ENCODE results near the gene CASKIN1. TPM values are rescaled to one million over a fixed set of nuclear protein-coding genes. Genes with fewer than 3 reads are reported as not detected.

Gene CASKIN1
- total RNA-seq, 6 donors from 2014 or later, result 0.06 to 1.0 (median 0.15) TPM; not detected in 3

DNA sequence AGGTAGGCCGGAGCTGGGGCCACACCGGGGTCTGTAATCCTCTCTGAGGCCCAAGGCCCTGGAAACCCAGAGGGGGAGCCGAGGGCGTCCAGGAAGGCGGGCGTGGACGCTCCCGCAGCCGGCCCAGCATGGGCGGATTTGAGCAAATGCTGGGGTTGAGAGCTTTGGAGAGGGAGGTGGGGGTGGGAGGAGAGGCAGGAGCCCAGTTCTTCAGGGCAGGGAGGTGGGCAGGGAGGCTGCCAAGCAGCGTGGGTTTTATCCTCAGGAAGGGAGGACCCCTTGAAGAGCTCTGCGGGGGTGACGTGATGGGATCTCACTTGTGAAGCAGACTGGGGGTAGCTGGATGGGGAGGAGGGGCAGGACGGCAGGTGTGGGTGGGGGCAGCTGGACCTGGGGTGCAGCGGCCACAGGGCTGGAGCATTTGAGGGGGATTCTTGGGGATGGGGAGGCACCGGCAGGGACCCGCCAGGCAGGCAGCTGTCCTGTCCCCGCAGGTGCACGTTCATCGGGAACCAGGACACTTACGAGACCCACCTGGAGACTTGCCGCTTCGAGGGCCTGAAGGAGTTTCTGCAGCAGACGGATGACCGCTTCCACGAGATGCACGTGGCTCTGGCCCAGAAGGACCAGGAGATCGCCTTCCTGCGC, 23.6 kb downstream of the CASKIN1 start:
- Histone ChIP-seq H3K36me3 (peaks cover 12 to 87% (median 78%) of the 10 kb centered on the region in 4 donors), H3K27ac (peak overlapping the region in 1 of 4 donors; percentile 87)
- peak in 1 of 2 donors; percentile 56 for DNase-seq

DNA sequence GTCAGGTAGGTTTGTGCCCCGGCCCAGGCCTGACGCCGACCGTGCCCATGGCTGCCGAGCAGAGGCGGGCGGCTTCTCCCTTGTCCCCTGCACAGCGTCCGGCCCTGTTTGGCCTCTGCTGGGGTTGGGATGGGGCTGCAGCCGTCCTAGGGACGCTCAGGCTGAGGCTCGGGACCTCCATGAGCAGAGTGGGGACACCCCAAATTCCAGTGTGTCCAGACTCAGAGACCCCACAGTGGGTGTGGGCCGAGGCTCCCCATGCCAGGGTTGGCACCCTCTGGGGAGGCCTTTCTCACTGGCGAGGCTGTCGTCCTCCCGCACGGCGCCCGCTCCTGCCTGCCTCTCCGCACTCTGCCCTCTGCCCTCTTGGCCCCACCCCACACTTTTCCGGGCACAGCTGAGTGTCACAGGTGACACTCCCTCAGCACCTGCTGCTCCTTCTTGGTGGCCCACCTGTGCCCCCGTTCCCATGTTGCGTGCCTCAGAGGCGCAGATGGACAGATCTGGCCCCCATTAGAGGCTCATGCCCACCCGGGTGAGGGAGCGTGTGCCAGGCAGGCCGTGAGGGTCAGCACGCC, 24.7 kb downstream of the CASKIN1 start:
- DNase-seq (peak in 1 of 2 donors; percentile 74), ATAC-seq (ENCODE audit: low FRiP score in 2 of 2) (no peak)
- 84 to 91% methylated on average over 21 to 28 of the region's 28 CpGs for WGBS, 2 donors
- TF ChIP-seq POLR2AphosphoS5 (IDR thresholded peaks at IDR 0.05) (no peak), POLR2A (IDR thresholded peaks at IDR 0.05) (no peak), EP300 (IDR thresholded peaks at IDR 0.05) (no peak)
- TF ChIP-seq, protein P1, sequence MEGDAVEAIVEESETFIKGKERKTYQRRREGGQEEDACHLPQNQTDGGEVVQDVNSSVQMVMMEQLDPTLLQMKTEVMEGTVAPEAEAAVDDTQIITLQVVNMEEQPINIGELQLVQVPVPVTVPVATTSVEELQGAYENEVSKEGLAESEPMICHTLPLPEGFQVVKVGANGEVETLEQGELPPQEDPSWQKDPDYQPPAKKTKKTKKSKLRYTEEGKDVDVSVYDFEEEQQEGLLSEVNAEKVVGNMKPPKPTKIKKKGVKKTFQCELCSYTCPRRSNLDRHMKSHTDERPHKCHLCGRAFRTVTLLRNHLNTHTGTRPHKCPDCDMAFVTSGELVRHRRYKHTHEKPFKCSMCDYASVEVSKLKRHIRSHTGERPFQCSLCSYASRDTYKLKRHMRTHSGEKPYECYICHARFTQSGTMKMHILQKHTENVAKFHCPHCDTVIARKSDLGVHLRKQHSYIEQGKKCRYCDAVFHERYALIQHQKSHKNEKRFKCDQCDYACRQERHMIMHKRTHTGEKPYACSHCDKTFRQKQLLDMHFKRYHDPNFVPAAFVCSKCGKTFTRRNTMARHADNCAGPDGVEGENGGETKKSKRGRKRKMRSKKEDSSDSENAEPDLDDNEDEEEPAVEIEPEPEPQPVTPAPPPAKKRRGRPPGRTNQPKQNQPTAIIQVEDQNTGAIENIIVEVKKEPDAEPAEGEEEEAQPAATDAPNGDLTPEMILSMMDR (IDR thresholded peaks at IDR 0.05), result no peak
- Histone ChIP-seq H3K4me1 (peaks cover 8 to 28% (median 9%) of the 10 kb centered on the region in 4 donors), H3K36me3 (peaks cover 9 to 87% (median 75%) of the 10 kb centered on the region in 4 donors), H3K9me3 (no peaks in the 10 kb centered on the region), H3K27ac (peak overlapping the region; percentile 82 to 92 (median 84)), H3K4me3 (peak overlapping the region in 2 of 4 donors; percentile 44 to 58), H3K27me3 (no peaks in the 10 kb centered on the region)

More for the DNA sequence above, 23.6 kb downstream of the CASKIN1 start:
- H3K4me1 ChIP-seq, result peaks cover 8 to 28% (median 9%) of the 10 kb centered on the region in 4 donors
- 87 to 92% methylated on average over 12 to 29 of the region's 29 CpGs for WGBS, 2 donors
- H3K4me3 ChIP-seq, result no peak overlapping the region
- no peak for ATAC-seq (ENCODE audit: low FRiP score in 2 of 2)
- no peak for TF ChIP-seq EP300 (IDR thresholded peaks at IDR 0.05)
- TF ChIP-seq POLR2A (IDR thresholded peaks at IDR 0.05), result no peak
- TF ChIP-seq POLR2AphosphoS5 (IDR thresholded peaks at IDR 0.05), result no peak
- TF ChIP-seq, protein P1 (IDR thresholded peaks at IDR 0.05), result no peak
- H3K9me3 ChIP-seq, result no peaks in the 10 kb centered on the region
- no peaks in the 10 kb centered on the region for H3K27me3 ChIP-seq

DNA sequence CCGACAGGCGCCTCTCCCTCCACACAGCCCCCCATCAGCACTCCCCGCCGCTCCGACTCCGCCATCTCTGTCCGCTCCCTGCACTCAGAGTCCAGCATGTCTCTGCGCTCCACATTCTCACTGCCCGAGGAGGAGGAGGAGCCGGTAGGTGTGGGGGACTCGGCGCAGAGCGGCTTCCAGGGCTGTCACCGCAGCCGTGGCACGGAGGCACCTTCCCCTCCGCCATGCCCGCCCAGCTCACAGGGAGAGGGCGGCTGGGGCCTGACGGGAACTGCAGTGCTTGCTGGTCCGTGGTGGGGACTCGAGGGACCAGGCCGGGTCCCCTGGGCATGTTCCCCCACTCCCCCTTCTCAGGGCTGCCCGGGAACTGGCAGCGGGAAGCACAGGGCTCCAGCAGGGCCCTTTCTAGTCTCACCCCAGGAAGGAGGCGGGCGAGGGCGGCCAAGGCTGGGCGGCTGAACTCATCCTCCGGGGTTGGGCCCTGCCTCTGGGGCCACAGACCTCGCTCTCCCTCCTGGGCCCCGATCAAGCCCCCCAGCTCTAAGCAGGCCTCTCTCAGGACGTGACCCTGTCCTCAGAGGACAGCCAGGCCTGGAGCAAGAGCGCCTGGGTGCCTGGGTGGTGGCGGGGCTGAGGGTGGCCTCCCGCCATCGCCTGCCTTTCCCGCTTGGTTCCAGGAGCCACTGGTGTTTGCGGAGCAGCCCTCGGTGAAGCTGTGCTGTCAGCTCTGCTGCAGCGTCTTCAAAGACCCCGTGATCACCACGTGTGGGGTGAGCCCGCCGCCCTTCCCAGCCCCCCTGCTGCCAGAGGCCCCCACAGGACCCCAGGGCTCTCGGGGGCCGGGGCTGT, 25.6 kb downstream of the CASKIN1 start:
- Histone ChIP-seq H3K27ac (peak overlapping the region; percentile 82 to 92 (median 84)), H3K27me3 (no peaks in the 10 kb centered on the region), H3K4me1 (peaks cover 8 to 28% (median 9%) of the 10 kb centered on the region in 4 donors), H3K9me3 (no peaks in the 10 kb centered on the region), H3K4me3 (peak overlapping the region; percentile 17 to 58 (median 45)), H3K36me3 (peaks cover 9 to 87% (median 74%) of the 10 kb centered on the region in 4 donors)
- ATAC-seq (ENCODE audit: low FRiP score in 2 of 2) (no peak), DNase-seq (peak in 1 of 2 donors; percentile 71)
- WGBS, 2 donors, result 66 to 78% methylated on average over 26 to 42 of the region's 47 CpGs
- TF ChIP-seq, protein P1 (IDR thresholded peaks at IDR 0.05), result no peak
- TF ChIP-seq EP300 (IDR thresholded peaks at IDR 0.05), result no peak

DNA sequence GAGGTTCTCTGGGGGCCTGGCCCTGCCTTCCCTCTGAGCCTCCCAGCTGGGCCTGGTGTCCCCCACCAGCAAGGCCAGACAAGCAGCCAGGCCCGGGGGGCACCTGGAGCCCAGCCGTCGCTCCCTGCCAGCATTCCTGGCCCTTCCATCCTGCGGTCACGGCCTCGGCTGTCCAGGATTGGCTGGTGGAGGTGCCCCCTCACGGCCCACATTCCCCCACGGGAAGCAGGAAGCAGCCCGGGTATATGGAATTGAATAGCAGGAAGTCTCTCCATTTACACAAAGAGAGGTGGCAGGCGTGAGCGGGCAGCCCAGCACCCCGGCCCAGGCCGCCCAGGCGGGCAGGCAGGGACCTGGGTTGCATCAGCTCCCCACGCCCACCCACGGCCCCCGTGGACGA, 26.3 kb downstream of the CASKIN1 start:
- H3K4me3 ChIP-seq, result peak overlapping the region; percentile 17 to 58 (median 45)

More for the DNA sequence above, 26.3 kb downstream of the CASKIN1 start:
- WGBS, 2 donors, result 72 to 78% methylated on average over 11 to 18 of the region's 18 CpGs
- DNase-seq, result peak in 1 of 2 donors; percentile 87
- Histone ChIP-seq H3K9me3 (no peaks in the 10 kb centered on the region), H3K27ac (peak overlapping the region; percentile 82 to 92 (median 84)), H3K27me3 (no peaks in the 10 kb centered on the region), H3K4me1 (peaks cover 8 to 28% (median 9%) of the 10 kb centered on the region in 4 donors), H3K36me3 (peaks cover 8 to 82% (median 68%) of the 10 kb centered on the region in 4 donors)
- peak in 1 of 2 donors; percentile 21 for ATAC-seq (ENCODE audit: low FRiP score in 2 of 2)
- TF ChIP-seq EP300 (IDR thresholded peaks at IDR 0.05) (no peak), POLR2A (IDR thresholded peaks at IDR 0.05) (peak in 2 of 4 donors; percentile 24 to 40), POLR2AphosphoS5 (IDR thresholded peaks at IDR 0.05) (peak; percentile 57 to 58)
- TF ChIP-seq, protein P1 (IDR thresholded peaks at IDR 0.05), result no peak
